Dermis microvascular lymphatic vessel endothelial cell (primary cell): Measurements from ENCODE around the gene FNDC10. TPM values are rescaled to one million over a fixed set of nuclear protein-coding genes. Genes with fewer than 3 reads are reported as not detected.

Source experiments
- DNase-seq, 2 donors: peaks; one replicate each; pipeline versions ENCODE4 v3.0.0 to v3.0.0-alpha.2; 2010; ENCODE audit warnings: low read depth in 2 of 2
- total RNA-seq: library from RNA; depleted of rRNA; stranded (reverse); fragments of >200 nt; gene quantifications from 2 replicates; pipeline ENCODE4 v1.2.1, GENCODE V29; 2014

Gene FNDC10
- total RNA-seq, 1 donor from 2014 or later, result 0.39 TPM

GRCh38 chr1:1627829-1628753 lies 28.2 kb upstream of the FNDC10 start:
- DNase-seq, result no peak

GRCh38 chr1:1627261-1627828 lies 27.4 kb upstream of the FNDC10 start:
- DNase-seq, result no peak

GRCh38 chr1:1626207-1627141 lies 26.5 kb upstream of the FNDC10 start:
- DNase-seq, result no peak

- DNase-seq, result no peak
Measured at GRCh38 chr1:1625824-1626206, 25.9 kb upstream of the FNDC10 start.

- no peak for DNase-seq
Measured at GRCh38 chr1:1625404-1625775, 25.5 kb upstream of the FNDC10 start.

GRCh38 chr1:1624443-1625403 lies 24.8 kb upstream of the FNDC10 start:
- DNase-seq, result no peak

GRCh38 chr1:1623631-1624442 lies 23.9 kb upstream of the FNDC10 start:
- DNase-seq, result no peak

GRCh38 chr1:1623181-1623630 lies 23.3 kb upstream of the FNDC10 start:
- DNase-seq, result no peak

GRCh38 chr1:1622788-1623094 lies 22.8 kb upstream of the FNDC10 start:
- DNase-seq, result no peak

- no peak for DNase-seq
Measured at GRCh38 chr1:1622010-1622787, 22.3 kb upstream of the FNDC10 start.

GRCh38 chr1:1621173-1622009 lies 21.5 kb upstream of the FNDC10 start:
- no peak for DNase-seq

- no peak for DNase-seq
Measured at GRCh38 chr1:1620433-1621139, 20.7 kb upstream of the FNDC10 start.

GRCh38 chr1:1619917-1620361 lies 20.0 kb upstream of the FNDC10 start:
- DNase-seq, result no peak

GRCh38 chr1:1618396-1619068 lies 18.6 kb upstream of the FNDC10 start:
- no peak for DNase-seq

- DNase-seq, result no peak
Measured at GRCh38 chr1:1617925-1618324, 18.0 kb upstream of the FNDC10 start.

- no peak for DNase-seq
Measured at GRCh38 chr1:1617516-1617915, 17.6 kb upstream of the FNDC10 start.

- no peak for DNase-seq
Measured at GRCh38 chr1:1616838-1617237, 16.9 kb upstream of the FNDC10 start.
